Measurements from ENCODE around the gene TNNT3. TPM values are rescaled to one million over a fixed set of nuclear protein-coding genes. Genes with fewer than 3 reads are reported as not detected.

Gene TNNT3
- polyA plus RNA-seq, 1 experiment, result not detected

GRCh38 chr11:1924646-1925372, 5.3 kb downstream of the TNNT3 start:
- CTCF ChIA-PET, result no interaction called here
- POLR2A ChIA-PET, result no interaction called here

GRCh38 chr11:1925373-1926155, 6.1 kb downstream of the TNNT3 start:
- Histone ChIP-seq H3K27me3 (ENCODE audit: control insufficient read depth, insufficient read depth, low read length) (peaks cover 16% of the 10 kb centered on the region), H3K9me3 (ENCODE audit: control insufficient read depth, insufficient read depth, low read length) (no peaks in the 10 kb centered on the region; the same call in 1 of the 2 replicates), H3K27ac (ENCODE audit: low read depth, low read length) (no peak overlapping the region), H3K4me3 (ENCODE audit: low read depth, low read length) (no peak overlapping the region)
- CTCF ChIA-PET, result no interaction called here
- no peak for DNase-seq (ENCODE audit: low read depth, low spot score)
- TF ChIP-seq CTCF (IDR thresholded peaks at IDR 0.05; ENCODE audit: low read depth, low read length), result no peak
- POLR2A ChIA-PET, result no interaction called here

More at GRCh38 chr11:1924646-1925372, 5.3 kb downstream of the TNNT3 start:
- no peak for TF ChIP-seq CTCF (IDR thresholded peaks at IDR 0.05; ENCODE audit: low read depth, low read length)
- no peak for DNase-seq (ENCODE audit: low read depth, low spot score)
- H3K4me3 ChIP-seq (ENCODE audit: low read depth, low read length), result no peak overlapping the region
- H3K9me3 ChIP-seq (ENCODE audit: control insufficient read depth, insufficient read depth, low read length), result no peaks in the 10 kb centered on the region; the same call in 1 of the 2 replicates
- H3K27me3 ChIP-seq (ENCODE audit: control insufficient read depth, insufficient read depth, low read length), result peaks cover 16% of the 10 kb centered on the region
- H3K27ac ChIP-seq (ENCODE audit: low read depth, low read length), result no peak overlapping the region

GRCh38 chr11:1926156-1927025, 6.9 kb downstream of the TNNT3 start:
- DNase-seq (ENCODE audit: low read depth, low spot score), result no peak
- H3K4me3 ChIP-seq (ENCODE audit: low read depth, low read length), result no peak overlapping the region
- no peak overlapping the region for H3K27ac ChIP-seq (ENCODE audit: low read depth, low read length)
- TF ChIP-seq CTCF (IDR thresholded peaks at IDR 0.05; ENCODE audit: low read depth, low read length), result no peak
- POLR2A ChIA-PET, result no interaction called here
- CTCF ChIA-PET, result no interaction called here
- H3K27me3 ChIP-seq (ENCODE audit: control insufficient read depth, insufficient read depth, low read length), result peaks cover 12% of the 10 kb centered on the region
- H3K9me3 ChIP-seq (ENCODE audit: control insufficient read depth, insufficient read depth, low read length), result no peaks in the 10 kb centered on the region; the same call in 1 of the 2 replicates

- Histone ChIP-seq H3K27me3 (ENCODE audit: control insufficient read depth, insufficient read depth, low read length) (peaks cover 10% of the 10 kb centered on the region), H3K27ac (ENCODE audit: low read depth, low read length) (no peak overlapping the region), H3K9me3 (ENCODE audit: control insufficient read depth, insufficient read depth, low read length) (no peaks in the 10 kb centered on the region; the same call in 1 of the 2 replicates), H3K4me3 (ENCODE audit: low read depth, low read length) (no peak overlapping the region)
- no peak for DNase-seq (ENCODE audit: low read depth, low spot score)
- POLR2A ChIA-PET, result no interaction called here
- no peak for TF ChIP-seq CTCF (IDR thresholded peaks at IDR 0.05; ENCODE audit: low read depth, low read length)
- CTCF ChIA-PET, result no interaction called here
These were observed 7.7 kb downstream of the TNNT3 start for GRCh38 chr11:1927026-1927847.

All from AG04450 (cell line).